ENCODE measurements around the gene LRP10. TPM values are rescaled to one million over a fixed set of nuclear protein-coding genes. Genes with fewer than 3 reads are reported as not detected.
A peak's percentile ranks its signal among the peaks of the same experiment; 100 is the strongest.

The LRP10 gene
- total RNA-seq, 1 donor from 2014 or later = 137 TPM

- no peaks in the 10 kb centered on the region for H3K36me3 ChIP-seq
- intact Hi-C loops (cut with DNase I) = no loop called here
- H3K27me3 ChIP-seq = no peaks in the 10 kb centered on the region
- no peaks in the 10 kb centered on the region for H3K4me1 ChIP-seq
- H3K27ac ChIP-seq = no peak overlapping the region
- no peak overlapping the region for H3K4me3 ChIP-seq
- no peak for TF ChIP-seq POLR2A (IDR thresholded peaks at IDR 0.05)
- DNase-seq (ENCODE audit: extremely low spot score in 2 of 2) = no peak
- no peaks in the 10 kb centered on the region for H3K9me3 ChIP-seq
Measured at GRCh38 chr14:22861651-22862050, 9.9 kb upstream of the LRP10 start.

GRCh38 chr14:22864979-22865378 is 6.6 kb upstream of the LRP10 start:
- TF ChIP-seq POLR2AphosphoS5 (IDR thresholded peaks at IDR 0.05; ENCODE audit: insufficient read depth in 1 of 2, low read depth in 1 of 2) (no peak), POLR2A (IDR thresholded peaks at IDR 0.05) (no peak)
- TF ChIP-seq, protein P1, sequence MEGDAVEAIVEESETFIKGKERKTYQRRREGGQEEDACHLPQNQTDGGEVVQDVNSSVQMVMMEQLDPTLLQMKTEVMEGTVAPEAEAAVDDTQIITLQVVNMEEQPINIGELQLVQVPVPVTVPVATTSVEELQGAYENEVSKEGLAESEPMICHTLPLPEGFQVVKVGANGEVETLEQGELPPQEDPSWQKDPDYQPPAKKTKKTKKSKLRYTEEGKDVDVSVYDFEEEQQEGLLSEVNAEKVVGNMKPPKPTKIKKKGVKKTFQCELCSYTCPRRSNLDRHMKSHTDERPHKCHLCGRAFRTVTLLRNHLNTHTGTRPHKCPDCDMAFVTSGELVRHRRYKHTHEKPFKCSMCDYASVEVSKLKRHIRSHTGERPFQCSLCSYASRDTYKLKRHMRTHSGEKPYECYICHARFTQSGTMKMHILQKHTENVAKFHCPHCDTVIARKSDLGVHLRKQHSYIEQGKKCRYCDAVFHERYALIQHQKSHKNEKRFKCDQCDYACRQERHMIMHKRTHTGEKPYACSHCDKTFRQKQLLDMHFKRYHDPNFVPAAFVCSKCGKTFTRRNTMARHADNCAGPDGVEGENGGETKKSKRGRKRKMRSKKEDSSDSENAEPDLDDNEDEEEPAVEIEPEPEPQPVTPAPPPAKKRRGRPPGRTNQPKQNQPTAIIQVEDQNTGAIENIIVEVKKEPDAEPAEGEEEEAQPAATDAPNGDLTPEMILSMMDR (IDR thresholded peaks at IDR 0.05) = no peak
- H3K9me3 ChIP-seq = no peaks in the 10 kb centered on the region
- peaks cover 7% of the 10 kb centered on the region for H3K4me1 ChIP-seq
- H3K27ac ChIP-seq = no peak overlapping the region
- no peaks in the 10 kb centered on the region for H3K36me3 ChIP-seq
- no peak overlapping the region for H3K4me3 ChIP-seq
- DNase-seq (ENCODE audit: extremely low spot score in 2 of 2) = no peak
- no peaks in the 10 kb centered on the region for H3K27me3 ChIP-seq
- intact Hi-C loops (cut with DNase I) = no loop called here

DNA sequence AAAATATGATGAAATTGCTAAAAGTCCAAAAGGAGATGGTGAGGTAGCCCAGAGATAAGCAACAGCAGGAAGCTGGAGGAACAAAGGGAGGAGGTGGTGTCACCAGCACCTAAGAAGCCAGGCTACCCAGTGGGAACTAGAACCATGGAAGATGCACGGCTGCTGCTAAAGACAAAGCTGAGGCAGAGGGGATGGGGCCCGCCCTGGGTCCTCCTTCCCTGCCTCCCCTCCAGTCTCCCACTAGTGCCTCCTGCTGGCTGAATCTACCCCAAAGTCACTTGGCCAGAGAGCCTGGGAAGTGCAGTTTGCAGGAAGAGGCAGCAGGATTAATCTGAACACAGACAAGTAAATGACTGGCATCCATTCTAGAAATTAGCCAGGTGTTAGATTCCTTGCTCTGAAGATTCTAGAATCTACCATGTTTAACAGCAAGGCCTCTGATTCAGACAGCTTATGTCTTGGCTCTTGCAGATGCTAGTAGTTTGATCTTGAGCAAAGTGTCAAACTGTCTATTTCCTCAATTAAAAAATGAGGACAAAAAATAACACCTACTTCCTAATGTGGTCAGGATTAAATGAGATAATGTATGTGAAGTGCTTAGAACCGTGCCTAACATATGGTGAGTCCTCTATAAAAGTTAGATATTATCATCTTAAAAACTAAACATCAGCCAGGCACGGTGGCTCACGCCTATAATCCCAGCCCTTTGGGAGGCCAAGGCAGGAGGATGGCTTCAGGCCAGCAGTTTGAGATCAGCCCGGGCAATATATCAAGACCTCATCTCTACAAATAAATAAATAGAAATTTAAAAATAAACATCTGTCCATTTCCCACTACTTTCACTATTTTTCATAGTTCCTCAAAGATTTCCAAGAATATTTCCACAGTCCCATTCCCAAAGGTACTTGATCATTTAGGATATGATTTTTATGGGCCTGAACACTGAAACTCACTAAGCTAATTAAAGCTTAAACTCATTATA is 5.8 kb upstream of the LRP10 start:
- DNase-seq (ENCODE audit: extremely low spot score in 2 of 2) = no peak
- intact Hi-C loops (cut with DNase I) = no loop called here
- Histone ChIP-seq H3K4me1 (peaks cover 14% of the 10 kb centered on the region), H3K4me3 (no peak overlapping the region), H3K27ac (no peak overlapping the region), H3K9me3 (no peaks in the 10 kb centered on the region), H3K36me3 (no peaks in the 10 kb centered on the region), H3K27me3 (no peaks in the 10 kb centered on the region)
- TF ChIP-seq POLR2A (IDR thresholded peaks at IDR 0.05) (no peak), POLR2AphosphoS5 (IDR thresholded peaks at IDR 0.05; ENCODE audit: insufficient read depth in 1 of 2, low read depth in 1 of 2) (no peak)
- TF ChIP-seq, protein P1 (IDR thresholded peaks at IDR 0.05) = no peak

- intact Hi-C loops (cut with DNase I) = no loop called here
- H3K27ac ChIP-seq = no peak overlapping the region
- no peaks in the 10 kb centered on the region for H3K36me3 ChIP-seq
- DNase-seq (ENCODE audit: extremely low spot score in 2 of 2) = no peak
- H3K9me3 ChIP-seq = no peaks in the 10 kb centered on the region
- no peak overlapping the region for H3K4me3 ChIP-seq
- TF ChIP-seq, protein P1 (IDR thresholded peaks at IDR 0.05) = no peak
- TF ChIP-seq POLR2A (IDR thresholded peaks at IDR 0.05) = no peak
- no peak for TF ChIP-seq POLR2AphosphoS5 (IDR thresholded peaks at IDR 0.05; ENCODE audit: insufficient read depth in 1 of 2, low read depth in 1 of 2)
- H3K4me1 ChIP-seq = peaks cover 19% of the 10 kb centered on the region
- H3K27me3 ChIP-seq = no peaks in the 10 kb centered on the region
Measured at GRCh38 chr14:22866874-22867273, 4.7 kb upstream of the LRP10 start.

DNA sequence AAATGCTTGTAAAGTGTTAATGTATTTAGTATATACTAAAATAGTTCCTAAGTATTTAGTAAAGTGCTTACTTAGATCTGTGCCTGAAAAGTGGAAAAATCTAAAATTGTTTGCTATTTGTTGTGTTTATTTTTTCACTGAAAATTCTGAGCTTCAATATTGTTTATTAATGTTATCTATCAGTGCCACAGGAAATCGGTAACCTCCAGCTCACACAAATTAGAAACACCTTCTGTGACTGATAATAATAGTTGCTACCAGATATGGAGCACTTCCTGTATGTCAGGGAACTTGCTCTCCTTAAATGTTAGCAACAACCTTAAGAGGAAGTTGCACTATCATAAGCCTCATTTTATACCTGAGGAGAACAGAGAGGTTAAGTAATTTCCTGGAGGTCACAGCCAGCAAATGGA is 723 bp upstream of the LRP10 start:
- no peak for DNase-seq (ENCODE audit: extremely low spot score in 2 of 2)
- H3K36me3 ChIP-seq = peaks cover 8 to 23% of the 10 kb centered on the region in 2 donors
- peaks cover 34% of the 10 kb centered on the region for H3K4me1 ChIP-seq
- H3K27me3 ChIP-seq = no peaks in the 10 kb centered on the region
- H3K9me3 ChIP-seq = no peaks in the 10 kb centered on the region
- TF ChIP-seq POLR2AphosphoS5 (IDR thresholded peaks at IDR 0.05; ENCODE audit: insufficient read depth in 1 of 2, low read depth in 1 of 2) (no peak), POLR2A (IDR thresholded peaks at IDR 0.05) (no peak)
- peak overlapping the region; percentile 88 to 92 for H3K4me3 ChIP-seq
- H3K27ac ChIP-seq = peak overlapping the region; percentile 99
- intact Hi-C loops (cut with DNase I) = no loop called here

Data from vagina (tissue), 2 donors.